ENCODE measurements around the gene ARRDC1.
"Not testable (repeated sequence)": the region's sequence is repeated elsewhere in the genome, so short reads cannot be mapped to it uniquely, and the experiment has no call there.

The ARRDC1 gene, protein sequence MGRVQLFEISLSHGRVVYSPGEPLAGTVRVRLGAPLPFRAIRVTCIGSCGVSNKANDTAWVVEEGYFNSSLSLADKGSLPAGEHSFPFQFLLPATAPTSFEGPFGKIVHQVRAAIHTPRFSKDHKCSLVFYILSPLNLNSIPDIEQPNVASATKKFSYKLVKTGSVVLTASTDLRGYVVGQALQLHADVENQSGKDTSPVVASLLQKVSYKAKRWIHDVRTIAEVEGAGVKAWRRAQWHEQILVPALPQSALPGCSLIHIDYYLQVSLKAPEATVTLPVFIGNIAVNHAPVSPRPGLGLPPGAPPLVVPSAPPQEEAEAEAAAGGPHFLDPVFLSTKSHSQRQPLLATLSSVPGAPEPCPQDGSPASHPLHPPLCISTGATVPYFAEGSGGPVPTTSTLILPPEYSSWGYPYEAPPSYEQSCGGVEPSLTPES

DNA sequence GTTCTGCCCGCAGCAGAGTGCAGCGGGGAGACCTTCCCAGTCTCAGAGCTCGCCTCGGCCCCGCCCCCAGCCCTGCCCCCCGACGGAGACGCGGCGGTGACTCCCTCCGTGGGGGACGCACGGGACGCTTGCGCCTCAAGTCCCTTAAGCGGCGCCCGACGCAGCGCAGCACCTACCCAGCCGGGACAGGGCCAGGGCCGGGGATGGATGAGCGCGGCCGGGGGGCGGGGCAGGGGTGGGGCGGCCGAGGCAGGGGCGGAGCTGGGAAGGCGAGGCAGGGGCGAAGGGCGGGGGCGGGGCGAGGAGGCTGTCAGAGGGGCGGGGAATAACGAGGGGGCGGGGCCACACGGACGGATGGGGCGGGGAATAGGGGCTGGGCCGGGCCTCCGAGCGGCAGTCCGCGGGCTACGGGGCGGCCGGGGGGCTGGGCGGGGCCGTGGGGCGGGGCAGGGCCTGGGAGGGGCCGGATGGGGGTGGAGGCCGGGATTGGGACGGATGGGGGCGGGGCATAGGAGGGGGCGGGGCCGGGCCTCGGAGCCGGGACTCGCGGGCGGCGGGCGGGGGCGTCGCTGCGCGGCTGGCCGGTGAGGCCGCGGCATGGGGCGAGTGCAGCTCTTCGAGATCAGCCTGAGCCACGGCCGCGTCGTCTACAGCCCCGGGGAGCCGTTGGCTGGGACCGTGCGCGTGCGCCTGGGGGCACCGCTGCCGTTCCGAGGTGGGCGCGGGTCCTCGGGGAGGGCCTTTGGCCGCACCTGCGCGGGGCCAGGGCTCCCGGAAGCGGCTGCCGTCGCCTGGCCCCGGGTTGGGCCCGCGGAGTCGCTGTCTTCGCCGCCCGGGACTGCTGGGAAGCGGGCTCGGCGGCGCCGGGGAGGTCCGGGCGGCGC is at the start of gene ARRDC1:
ARRDC1 (plus strand) TSS at position 566 of the 884 bp plus-strand sequence; CDS start at position 598, 32 bp downstream.
- DNase-seq = peak; percentile 94 to 95

DNA sequence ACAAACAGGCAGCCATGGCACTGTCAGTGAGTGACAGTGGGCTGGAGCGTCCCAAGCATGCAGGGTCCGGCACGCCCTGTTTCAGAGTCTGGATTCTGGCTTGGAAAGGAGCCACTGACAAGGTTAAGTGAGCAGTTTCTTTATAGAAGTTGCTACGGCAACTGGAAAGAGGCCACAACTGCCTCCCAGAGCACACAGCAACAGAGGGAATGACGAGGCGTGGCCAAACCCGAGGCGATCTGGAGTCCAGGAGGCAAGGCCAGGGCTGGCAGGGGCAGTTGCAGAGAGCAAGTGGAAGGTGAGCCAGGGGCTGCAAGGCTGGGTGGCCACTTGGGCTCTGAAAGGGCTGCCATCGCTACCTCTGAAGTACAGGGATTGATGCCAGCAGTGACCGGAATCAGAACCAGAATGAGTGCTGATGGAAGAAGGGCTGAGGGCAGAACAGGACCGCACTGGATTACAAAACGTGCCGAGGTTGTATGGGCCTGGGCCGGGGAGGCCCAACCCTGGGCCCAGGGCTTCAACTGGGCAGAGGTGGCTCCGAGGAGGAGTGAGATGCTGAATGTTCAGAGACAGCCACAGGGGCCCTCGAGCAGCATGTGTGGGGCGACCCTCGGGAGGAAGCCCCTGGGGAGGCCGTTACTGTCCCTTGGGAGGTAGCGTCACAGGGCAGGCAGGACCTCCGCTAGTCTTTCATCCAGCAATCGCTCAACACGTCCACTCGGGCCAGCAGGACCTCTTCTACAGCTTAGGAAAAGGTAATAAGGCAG is 49.2 kb upstream of the ARRDC1 start:
- no peak for DNase-seq

DNA sequence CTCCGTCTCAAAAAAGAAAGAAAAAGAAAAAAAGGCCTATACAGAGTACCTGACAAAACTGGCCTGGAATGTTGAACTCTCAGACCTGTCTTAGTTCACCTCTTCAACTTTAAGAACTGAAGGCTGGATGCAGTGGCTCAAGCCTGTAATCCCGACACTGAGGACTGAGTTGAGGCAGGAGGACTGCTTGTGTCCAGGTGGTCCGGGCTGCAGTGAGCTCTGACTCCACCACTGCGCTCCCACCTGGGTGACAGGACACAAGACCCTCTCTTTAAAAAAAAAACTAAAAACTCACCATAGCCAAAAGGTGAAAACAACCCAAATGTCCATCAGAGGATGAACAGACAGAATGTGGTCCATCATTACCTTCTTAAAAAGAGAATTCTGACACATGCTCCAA is 47.4 kb upstream of the ARRDC1 start:
- no peak for DNase-seq

DNA sequence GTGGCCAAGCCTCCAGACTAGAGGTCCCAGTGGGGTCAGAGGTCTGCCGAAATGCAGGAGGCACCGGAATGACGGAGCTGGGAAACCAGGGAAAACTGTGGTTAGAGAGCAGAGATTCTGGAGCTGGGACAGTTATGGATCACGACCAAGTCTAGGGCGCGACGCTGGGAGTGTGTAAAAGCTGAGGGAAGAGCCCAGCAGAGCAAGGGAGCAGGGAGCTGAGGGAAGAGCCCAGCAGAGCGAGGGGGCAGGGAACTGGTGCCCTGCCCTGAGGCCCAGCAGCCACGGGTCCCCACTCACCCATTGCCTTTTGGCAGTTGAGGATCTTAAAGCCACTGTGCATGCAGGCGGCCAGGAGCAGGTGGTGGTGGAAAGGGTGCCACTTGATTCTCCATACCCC is 41.4 kb upstream of the ARRDC1 start:
- DNase-seq = no peak

DNA sequence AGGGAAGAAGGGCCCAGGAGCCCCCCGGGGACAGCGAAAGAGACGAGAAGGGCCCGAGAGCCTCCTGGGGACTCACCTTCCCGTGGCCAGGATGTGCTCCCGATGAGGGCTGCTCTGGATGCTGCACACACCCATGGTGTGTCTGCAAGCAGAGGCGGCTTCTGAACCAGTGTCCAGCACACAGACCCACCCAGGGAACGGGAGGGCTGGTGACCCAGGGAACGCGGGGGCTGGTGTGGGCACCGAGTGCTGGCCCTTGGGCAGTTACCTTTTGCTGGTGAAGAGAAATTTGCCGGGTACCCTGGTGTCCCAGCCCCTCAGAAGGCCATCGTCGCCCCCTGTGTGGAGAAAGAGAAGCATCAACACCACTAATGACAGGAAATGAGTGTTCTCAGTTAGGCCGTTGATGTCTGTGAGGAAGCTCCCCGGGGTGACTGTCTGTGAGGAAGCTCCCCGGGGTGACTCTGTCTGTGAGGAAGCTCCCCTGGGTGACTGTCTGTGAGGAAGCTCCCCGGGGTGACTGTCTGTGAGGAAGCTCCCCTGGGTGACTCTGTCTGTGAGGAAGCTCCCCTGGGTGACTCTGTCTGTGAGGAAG is 40.6 kb upstream of the ARRDC1 start:
- no peak for DNase-seq

GRCh38 chr9:137568445-137568844 is 37.0 kb upstream of the ARRDC1 start:
- not testable (repeated sequence) for DNase-seq

DNA sequence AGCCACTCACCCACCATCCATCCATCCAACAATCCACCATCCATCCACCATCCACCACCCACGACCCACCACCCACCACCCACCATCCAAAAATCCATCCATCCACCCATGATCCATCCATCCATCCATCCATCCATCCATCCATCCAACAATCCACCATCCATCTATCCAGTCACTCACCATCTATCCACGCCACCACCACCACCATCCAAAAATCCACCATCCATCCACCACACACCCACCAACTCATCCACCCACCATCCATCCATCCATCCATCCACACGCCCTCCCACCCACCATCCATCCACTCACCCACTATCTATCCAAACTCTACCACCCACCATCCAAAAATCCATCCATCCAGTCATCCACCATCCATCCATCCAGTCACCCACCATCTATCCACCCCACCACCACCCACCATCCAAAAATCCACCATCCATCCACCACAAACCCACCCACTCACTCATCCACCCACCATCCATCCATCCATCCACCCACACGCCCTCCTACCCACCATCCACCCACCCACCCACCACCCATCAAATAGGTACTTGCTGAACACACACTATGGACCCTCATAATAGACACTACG is 35.8 kb upstream of the ARRDC1 start:
- DNase-seq = no peak

GRCh38 chr9:137570566-137570965 is 34.9 kb upstream of the ARRDC1 start:
- DNase-seq = no peak

DNA sequence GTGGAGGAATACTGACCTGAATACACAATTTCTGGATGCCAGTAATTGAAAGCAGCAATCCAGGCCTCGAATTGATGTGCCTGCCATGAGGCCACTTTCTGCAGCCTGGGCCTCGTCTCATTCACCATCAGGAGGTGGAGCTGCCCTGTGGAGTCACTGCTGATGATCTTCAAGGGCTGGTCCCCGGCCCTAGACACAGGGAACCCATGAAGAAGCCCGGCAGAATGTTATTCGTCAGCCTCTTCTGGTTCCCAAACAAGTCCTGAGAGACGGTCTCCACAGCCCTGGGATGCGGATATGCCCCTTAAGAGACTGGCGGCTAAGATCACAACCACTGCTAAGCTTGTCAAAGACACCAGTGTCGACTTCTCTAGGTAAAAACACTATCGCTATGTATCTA is 31.3 kb upstream of the ARRDC1 start:
- DNase-seq = no peak

GRCh38 chr9:137575364-137575715 is 30.1 kb upstream of the ARRDC1 start:
- DNase-seq = peak in 1 of 2 donors; percentile 34

GRCh38 chr9:137575716-137576411 is 29.6 kb upstream of the ARRDC1 start:
- DNase-seq = peak in 1 of 2 donors; percentile 6

DNA sequence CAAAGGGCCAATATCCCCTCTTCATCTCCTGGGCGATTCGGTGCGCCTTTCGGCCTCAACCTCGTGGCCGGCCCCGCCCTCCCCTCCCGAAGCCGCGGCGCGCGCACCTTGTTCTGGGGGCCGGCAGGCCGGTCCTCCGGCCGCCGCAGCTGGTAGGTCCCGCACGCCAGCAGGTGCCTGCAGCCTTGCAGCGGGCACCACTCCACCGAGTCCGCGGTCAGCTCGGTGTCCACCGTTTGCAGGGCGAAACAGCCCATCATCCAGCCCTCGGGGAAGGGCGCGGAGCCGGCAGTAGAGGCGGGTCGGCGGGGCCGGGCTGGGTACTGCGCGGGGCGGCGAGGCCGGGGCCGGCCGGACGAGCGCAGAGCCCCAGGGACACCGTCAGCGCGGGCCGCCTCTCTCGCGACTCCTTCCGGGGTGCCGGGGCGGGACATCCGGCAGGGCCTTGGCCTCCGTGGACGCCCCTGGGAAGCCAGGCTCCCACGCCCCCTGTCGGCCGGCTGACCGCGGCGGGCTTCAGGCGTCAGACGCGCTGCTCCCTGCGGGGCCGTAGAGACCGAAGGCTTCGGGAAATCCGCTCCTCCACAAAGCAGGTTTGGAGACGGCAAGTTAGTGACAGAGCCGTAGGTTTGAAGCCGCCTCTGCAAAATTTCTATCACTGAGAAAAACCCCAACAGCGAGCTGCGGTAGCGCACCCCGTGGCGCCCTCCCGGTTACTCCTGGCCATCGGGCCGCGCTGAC is 26.8 kb upstream of the ARRDC1 start, which contains the start of gene DPH7:
DPH7 (minus strand) TSS at position 408 of the 741 bp plus-strand sequence; CDS start at position 260, 148 bp downstream.
- peak; percentile 92 to 93 for DNase-seq

GRCh38 chr9:137579259-137579604 is 26.3 kb upstream of the ARRDC1 start:
- DNase-seq = no peak

DNA sequence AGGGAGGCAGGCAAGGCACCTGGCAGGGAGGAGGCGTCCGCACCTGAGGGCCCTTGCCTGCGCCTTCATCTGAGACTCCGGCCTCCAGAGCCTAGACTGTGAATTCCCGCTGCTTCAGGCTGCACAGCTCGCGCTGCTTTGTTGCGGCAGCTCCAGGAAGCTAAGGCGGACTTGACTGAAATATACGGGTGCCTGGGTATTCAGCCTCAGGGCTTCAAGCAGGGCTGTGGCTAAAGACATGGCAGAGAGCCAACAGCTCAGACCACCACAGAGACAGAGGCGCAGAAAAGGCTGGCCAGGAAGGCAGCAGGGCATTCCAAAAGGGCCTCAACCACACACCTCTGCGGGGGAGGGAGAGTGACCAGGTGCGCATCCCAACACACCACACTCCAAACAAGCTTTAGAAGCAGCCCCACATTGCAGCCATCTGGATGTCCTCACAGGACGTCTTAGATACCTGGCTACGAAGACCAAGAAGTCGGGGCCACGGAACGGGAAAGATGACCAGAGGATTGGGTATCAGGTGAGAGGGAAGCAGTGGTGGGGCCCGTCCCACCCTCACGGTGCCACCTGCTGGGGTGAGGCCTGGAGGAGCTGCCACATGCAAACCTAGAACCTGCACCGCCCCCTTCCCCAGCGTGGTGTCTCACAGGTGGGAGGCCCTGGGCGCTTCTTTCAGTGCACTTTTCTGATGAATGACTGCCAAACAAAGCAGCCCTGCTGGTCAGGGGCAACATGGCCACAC is 25.1 kb upstream of the ARRDC1 start:
- no peak for DNase-seq

- no peak for DNase-seq
Measured at GRCh38 chr9:137580954-137581322, 24.5 kb upstream of the ARRDC1 start.

GRCh38 chr9:137581361-137582285 is 23.9 kb upstream of the ARRDC1 start:
- no peak for DNase-seq

GRCh38 chr9:137582286-137582860 is 23.1 kb upstream of the ARRDC1 start:
- DNase-seq = peak in 1 of 2 donors; percentile 24

DNA sequence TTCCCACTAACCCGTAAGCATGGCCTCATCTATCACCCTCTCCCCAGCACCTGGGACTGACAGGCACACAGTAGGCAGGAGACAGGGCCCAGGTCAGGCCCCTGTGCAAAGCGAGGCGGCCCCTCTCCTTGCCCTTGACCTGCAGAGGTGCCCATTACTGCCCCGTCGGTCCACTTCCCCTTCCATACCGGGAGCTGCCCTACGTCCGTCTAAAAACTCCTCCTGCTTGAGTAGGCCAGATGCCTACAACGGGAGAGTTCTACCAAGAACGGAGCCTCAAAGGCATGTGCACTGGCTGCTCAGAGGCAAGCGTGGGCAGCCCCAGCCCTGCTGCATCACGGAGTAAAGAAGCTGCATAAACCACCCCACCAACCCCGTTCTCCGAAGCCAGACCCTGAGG is 22.1 kb upstream of the ARRDC1 start:
- no peak for DNase-seq

DNA sequence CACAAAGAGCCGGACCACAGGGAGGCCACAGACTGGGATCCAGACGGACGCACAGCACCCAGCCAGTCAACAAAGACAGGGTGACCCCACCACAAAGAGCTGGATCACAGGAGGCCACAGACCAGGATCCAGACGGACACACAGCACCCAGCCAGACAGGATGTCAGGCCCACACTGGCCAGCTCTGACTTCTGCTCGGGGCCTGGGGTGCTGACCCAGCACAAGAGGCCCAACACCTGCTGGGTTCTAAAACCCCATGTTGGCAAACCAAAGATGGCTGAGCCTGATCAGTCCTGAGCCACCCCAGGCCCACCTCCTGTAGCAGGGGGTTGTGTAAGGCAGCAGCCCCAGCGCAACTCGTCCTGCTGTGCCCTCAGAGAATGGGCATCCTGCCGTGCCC is 21.5 kb upstream of the ARRDC1 start:
- no peak for DNase-seq

Data from CD4-positive, alpha-beta T cell treated with Interleukin-4 for 1 hour (primary cell).